K562 (cell line): ENCODE results near the gene C12orf43. TPM values are rescaled to one million over a fixed set of nuclear protein-coding genes. Genes with fewer than 3 reads are reported as not detected.

Experiments
- ATAC-seq: fragments of 200-7000 bp; cut with Tn5 transposase; 3 replicates; pipeline ENCODE4 v1.9.1; 2020; ENCODE audit warnings: moderate library complexity
- BruUV-seq: library from RNA; stranded (reverse); fragments of 400-500 nt; replicated peaks from 2 replicates; lab custom pipeline; 2021; lab: Mats Ljungman, UMichigan
- CTCF ChIA-PET: fragments of 300-600 bp; formaldehyde crosslinking; extraction: SDS; loops from one replicate; lab custom pipeline; 2021; ENCODE audit warnings: low intra/inter-chr PET ratio; lab: Yijun Ruan, JAX
- POLR2A ChIA-PET: fragments of 300-600, 350-650 bp; sonication (Branson Sonifier 250); formaldehyde crosslinking; extraction: SDS; loops from one replicate; lab custom pipeline; 2021; ENCODE audit warnings: antibody characterized with exemption, inconsistent platforms; lab: Yijun Ruan, JAX
- DNase-seq, 4 experiments: peaks; one replicate each; pipeline versions ENCODE4 v3.0.0 to v3.0.0-alpha.2; 2011 to 2018; ENCODE audit warnings: low spot score in 3 of 4, mixed read lengths in 3 of 4; ENCODE audit errors: extremely low read depth in 1 of 4
- FAIRE-seq: peaks from 2 replicates; lab custom pipeline; 2011; peaks lifted over from hg19 to GRCh38; lab: Jason Lieb, UNC
- H2AFZ ChIP-seq: 2 replicates; pipeline ENCODE4 v1.6.0; 2011; ENCODE audit warnings: low read depth, low read length, control low read depth, inconsistent platforms
- H3K27ac ChIP-seq: fragments of 200-600 bp; 3 replicates; pipeline ENCODE4 v1.8.0; 2011; ENCODE audit warnings: low read depth, mild to moderate bottlenecking, control low read depth, inconsistent platforms, low read length, moderate library complexity, mixed read lengths; ENCODE audit errors: extremely low read depth
- H3K27me3 ChIP-seq, 2 experiments: fragments of 300-600 bp in 1 of 2; 2 replicates in 1 of 2; 3 replicates in 1 of 2; pipeline versions ENCODE4 v1.6.0 to v1.8.0; 2011; ENCODE audit warnings: inconsistent platforms in 2 of 2, low read length in 2 of 2, mild to moderate bottlenecking in 1 of 2, mixed read lengths in 1 of 2, moderate library complexity in 1 of 2; ENCODE audit not compliant: control insufficient read depth in 2 of 2, insufficient read depth in 2 of 2
- H3K36me3 ChIP-seq: fragments of 300-600 bp; 3 replicates; pipeline ENCODE4 v1.8.0; 2011; ENCODE audit warnings: mild to moderate bottlenecking, low read length, inconsistent platforms; ENCODE audit not compliant: control insufficient read depth, insufficient read depth
- H3K4me1 ChIP-seq, 2 experiments: fragments of 200-600 bp in 1 of 2; replicated peaks in 1 of 2; 2 replicates in 1 of 2; 3 replicates in 1 of 2; pipeline versions ENCODE4 v1.5.1 to v1.8.0; 2011; ENCODE audit warnings: inconsistent platforms in 2 of 2, low read length in 2 of 2, mild to moderate bottlenecking in 1 of 2, mixed read lengths in 1 of 2, moderate library complexity in 1 of 2; ENCODE audit not compliant: control insufficient read depth in 2 of 2, insufficient read depth in 2 of 2
- H3K4me2 ChIP-seq: 2 replicates; pipeline ENCODE4 v1.6.1; 2011; ENCODE audit warnings: low read length, control low read depth, inconsistent platforms, mixed read lengths; ENCODE audit not compliant: insufficient read depth
- H3K4me3 ChIP-seq: fragments of 200-600 bp; sonication (generic), shearing (Covaris generic); 2 replicates; pipeline ENCODE4 v1.5.1; 2016; ENCODE audit warnings: control low read depth, inconsistent platforms
- H3K79me2 ChIP-seq: fragments of 200-600 bp; 3 replicates; pipeline ENCODE4 v1.8.0; 2011; ENCODE audit warnings: low read length, inconsistent platforms; ENCODE audit not compliant: control insufficient read depth, insufficient read depth
- H3K9ac ChIP-seq, 2 experiments: 2 replicates each; pipeline versions ENCODE4 v1.6.0 to v1.6.1; 2011; ENCODE audit warnings: low read depth in 2 of 2, low read length in 2 of 2, control low read depth in 1 of 2, inconsistent platforms in 1 of 2, mild to moderate bottlenecking in 1 of 2, mixed read lengths in 1 of 2; ENCODE audit not compliant: insufficient read depth in 1 of 2
- H3K9me1 ChIP-seq: one replicate; pipeline ENCODE4 v1.6.0; 2011; ENCODE audit warnings: inconsistent platforms, mild to moderate bottlenecking, low read length, moderate library complexity; ENCODE audit not compliant: control insufficient read depth, insufficient read depth
- H3K9me3 ChIP-seq: replicated peaks from 2 replicates; pipeline ENCODE4 v1.5.1; 2011; ENCODE audit warnings: low read depth, low read length, inconsistent platforms; ENCODE audit not compliant: control insufficient read depth, insufficient read depth
- H4K20me1 ChIP-seq: replicated peaks from 2 replicates; pipeline ENCODE4 v1.6.1; 2011; ENCODE audit warnings: low read length, inconsistent platforms, mixed read lengths; ENCODE audit not compliant: control insufficient read depth, insufficient read depth
- BCL6 ChIP-seq: fragments of 250-450 bp; sonication (Bioruptor Pico); IDR thresholded peaks from 2 replicates; pipeline ENCODE4 v1.4.0; 2020
- HDAC3 ChIP-seq: fragments of 450-650 bp; IDR thresholded peaks from 2 replicates; pipeline ENCODE4 v1.6.1; 2018; ENCODE audit warnings: borderline replicate concordance, mild to moderate bottlenecking, moderate library complexity; ENCODE audit not compliant: partially characterized antibody
- LARP7 ChIP-seq: fragments of 450-650 bp; IDR thresholded peaks from 2 replicates; pipeline ENCODE4 v1.6.1; 2016
- NEUROD1 ChIP-seq: fragments of 150-350 bp; IDR thresholded peaks from 2 replicates; pipeline ENCODE4 v1.6.1; 2014; ENCODE audit warnings: borderline replicate concordance, low read length, low read depth; ENCODE audit not compliant: partially characterized antibody
- PHB2 ChIP-seq: fragments of 450-650 bp; IDR thresholded peaks from 2 replicates; pipeline ENCODE4 v1.6.1; 2017; ENCODE audit warnings: low read depth
- TOE1 ChIP-seq, 2 experiments: fragments of 450-650 bp in 1 of 2; sonication (generic) in 1 of 2; formaldehyde crosslinking in 1 of 2; IDR thresholded peaks; 2 replicates each; pipeline versions ENCODE4 v1.7.1 to v1.8.0; 2016 to 2022; ENCODE audit warnings: borderline replicate concordance in 2 of 2, mild to moderate bottlenecking in 2 of 2, antibody characterized with exemption in 1 of 2, inconsistent platforms in 1 of 2, low read depth in 1 of 2, missing genetic modification reagents in 1 of 2, moderate library complexity in 1 of 2
- WHSC1 ChIP-seq: IDR thresholded peaks from one replicate; pipeline ENCODE4 v1.6.1; 2012; ENCODE audit warnings: low read length, control low read depth, inconsistent platforms
- YBX1 ChIP-seq: fragments of 450-650 bp; IDR thresholded peaks from 2 replicates; pipeline ENCODE4 v1.7.1; 2016; ENCODE audit warnings: mild to moderate bottlenecking
- WGBS: fragments of 100-300 bp; shearing (Covaris generic); methylation state at CpG from one replicate; pipeline ENCODE4 v1.1.6; 2016; ENCODE audit warnings: low coverage, mixed read lengths; ENCODE audit not compliant: insufficient coverage; ENCODE audit errors: missing lambda C conversion rate; 5-methylcytosine and 5-hydroxymethylcytosine counted together
- in situ Hi-C: fragments of 300-500 bp; cut with MboI; formaldehyde crosslinking; loops from 4 replicates; pipeline ENCODE4 v1.15.0; 2018; ENCODE audit warnings: inconsistent platforms, mixed read lengths
- intact Hi-C: fragments of 100-400 bp; cut with micrococcal nuclease; formaldehyde crosslinking; loops from 2 replicates; pipeline ENCODE4 v1.14.2; 2022
- polyA plus RNA-seq, 8 experiments: library from polyadenylated mRNA; depleted of rRNA in 4 of 8; stranded (reverse) in 5 of 8; unstranded in 3 of 8; fragments of >200 nt; fragmentation: Nextera tagmentation in 2 of 8; fragmentation: Illumina TruSeq in 1 of 8; extraction: Ambion mirVana in 2 of 8; extraction: Trizol in 1 of 8; gene quantifications; 2 replicates each; pipeline versions ENCODE4 v1.2.1 to v1.2.3, GENCODE V29; 2011 to 2014; ENCODE audit warnings: inconsistent platforms in 1 of 8, missing spikeins in 1 of 8
- total RNA-seq, 7 experiments: library from RNA; depleted of rRNA in 6 of 7; stranded (reverse); fragments of >200 nt in 6 of 7; fragmentation: Illumina TruSeq in 2 of 7; extraction: Trizol in 2 of 7; gene quantifications; 2 replicates each; pipeline versions ENCODE4 v1.2.1 to v1.2.3, GENCODE V29; 2011 to 2021; ENCODE audit warnings: low replicate concordance in 1 of 7
- TF ChIP-seq, protein P1 (sequence below): fragments of 200-800 bp; sonication (Bioruptor generic); IDR thresholded peaks from 2 replicates; pipeline ENCODE4 v1.6.1; 2016; ENCODE audit warnings: missing genetic modification characterization, missing compliant biosample characterization
- TF ChIP-seq, protein P2 (sequence below): fragments of 250-450 bp; sonication (Bioruptor Pico); IDR thresholded peaks from 2 replicates; pipeline ENCODE4 v1.5.0; 2020; ENCODE audit warnings: mild to moderate bottlenecking

Gene C12orf43
- total and polyA plus RNA-seq, 9 of the 15 experiments (the other 6 are each of a cell fraction or from before 2014, with no cell fraction given), result 4.3 to 22.2 (median 16.8) TPM

DNA sequence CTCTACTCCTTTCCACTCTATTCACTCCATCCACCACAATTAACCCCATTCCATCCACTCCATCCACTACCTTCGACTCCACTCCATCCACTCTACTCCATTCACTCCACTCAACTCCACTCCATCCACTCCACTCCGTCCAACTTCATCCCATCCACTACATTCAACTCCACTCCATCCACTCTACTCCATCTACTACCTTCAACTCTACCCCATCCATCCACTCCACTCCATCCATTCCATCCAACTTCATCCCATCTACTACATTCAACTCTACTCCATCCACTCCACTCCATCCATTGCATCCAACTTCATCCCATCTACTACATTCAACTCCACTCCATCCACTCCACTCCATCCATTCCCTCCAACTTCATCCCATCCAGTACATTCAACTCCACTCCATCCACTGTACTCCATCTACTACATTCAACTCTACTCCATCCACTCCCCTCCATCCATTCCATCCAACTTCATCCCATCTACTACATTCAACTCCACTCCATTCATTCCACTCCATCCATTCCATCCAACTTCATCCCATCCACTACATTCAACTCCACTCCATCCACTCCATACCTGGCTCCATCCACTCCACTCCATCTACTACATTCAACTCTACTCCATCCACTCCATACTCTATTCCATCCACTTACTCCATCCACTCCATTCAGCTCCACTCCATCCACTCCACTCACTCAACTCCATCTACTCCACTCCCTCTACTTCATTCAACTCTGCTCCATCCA, 21.5 kb downstream of the C12orf43 start:
- Histone ChIP-seq H3K9me1 (no peaks in the 10 kb centered on the region), H3K9ac (no peak overlapping the region), H4K20me1 (no peaks in the 10 kb centered on the region; the same call in 1 of the 2 replicates), H3K79me2 (no peaks in the 10 kb centered on the region), H3K4me1 (peaks cover 0 to 12% of the 10 kb centered on the region in 2 experiments; a peak in 2 of 5 replicates), H3K36me3 (no peaks in the 10 kb centered on the region), H2AFZ (no peak overlapping the region), H3K4me3 (no peak overlapping the region), H3K4me2 (no peak overlapping the region), H3K27me3 (peaks cover under 1 to 31% of the 10 kb centered on the region in 2 experiments; a peak in 3 of 5 replicates), H3K27ac (no peak overlapping the region), H3K9me3 (no peaks in the 10 kb centered on the region)
- ChIA-PET CTCF (no interaction called here), POLR2A (no interaction called here)
- FAIRE-seq (no peak), DNase-seq (no peak), ATAC-seq (no peak)
- WGBS, result 4% methylated on average over 2 of the region's 2 CpGs
- TF ChIP-seq LARP7 (no peak), WHSC1 (no peak), HDAC3 (peak; percentile 37), NEUROD1 (peak; percentile 95), TOE1 (IDR thresholded peaks at IDR 0.05; ENCODE audit: borderline replicate concordance) (peak; percentile 41; the same call in 1 of the 2 replicates), TOE1 (CRISPR knock-in tag; IDR thresholded peaks at IDR 0.05; ENCODE audit: borderline replicate concordance, low read depth) (no peak), BCL6 (CRISPR knock-in tag) (no peak), YBX1 (no peak), PHB2 (no peak)
- TF ChIP-seq, protein P1, sequence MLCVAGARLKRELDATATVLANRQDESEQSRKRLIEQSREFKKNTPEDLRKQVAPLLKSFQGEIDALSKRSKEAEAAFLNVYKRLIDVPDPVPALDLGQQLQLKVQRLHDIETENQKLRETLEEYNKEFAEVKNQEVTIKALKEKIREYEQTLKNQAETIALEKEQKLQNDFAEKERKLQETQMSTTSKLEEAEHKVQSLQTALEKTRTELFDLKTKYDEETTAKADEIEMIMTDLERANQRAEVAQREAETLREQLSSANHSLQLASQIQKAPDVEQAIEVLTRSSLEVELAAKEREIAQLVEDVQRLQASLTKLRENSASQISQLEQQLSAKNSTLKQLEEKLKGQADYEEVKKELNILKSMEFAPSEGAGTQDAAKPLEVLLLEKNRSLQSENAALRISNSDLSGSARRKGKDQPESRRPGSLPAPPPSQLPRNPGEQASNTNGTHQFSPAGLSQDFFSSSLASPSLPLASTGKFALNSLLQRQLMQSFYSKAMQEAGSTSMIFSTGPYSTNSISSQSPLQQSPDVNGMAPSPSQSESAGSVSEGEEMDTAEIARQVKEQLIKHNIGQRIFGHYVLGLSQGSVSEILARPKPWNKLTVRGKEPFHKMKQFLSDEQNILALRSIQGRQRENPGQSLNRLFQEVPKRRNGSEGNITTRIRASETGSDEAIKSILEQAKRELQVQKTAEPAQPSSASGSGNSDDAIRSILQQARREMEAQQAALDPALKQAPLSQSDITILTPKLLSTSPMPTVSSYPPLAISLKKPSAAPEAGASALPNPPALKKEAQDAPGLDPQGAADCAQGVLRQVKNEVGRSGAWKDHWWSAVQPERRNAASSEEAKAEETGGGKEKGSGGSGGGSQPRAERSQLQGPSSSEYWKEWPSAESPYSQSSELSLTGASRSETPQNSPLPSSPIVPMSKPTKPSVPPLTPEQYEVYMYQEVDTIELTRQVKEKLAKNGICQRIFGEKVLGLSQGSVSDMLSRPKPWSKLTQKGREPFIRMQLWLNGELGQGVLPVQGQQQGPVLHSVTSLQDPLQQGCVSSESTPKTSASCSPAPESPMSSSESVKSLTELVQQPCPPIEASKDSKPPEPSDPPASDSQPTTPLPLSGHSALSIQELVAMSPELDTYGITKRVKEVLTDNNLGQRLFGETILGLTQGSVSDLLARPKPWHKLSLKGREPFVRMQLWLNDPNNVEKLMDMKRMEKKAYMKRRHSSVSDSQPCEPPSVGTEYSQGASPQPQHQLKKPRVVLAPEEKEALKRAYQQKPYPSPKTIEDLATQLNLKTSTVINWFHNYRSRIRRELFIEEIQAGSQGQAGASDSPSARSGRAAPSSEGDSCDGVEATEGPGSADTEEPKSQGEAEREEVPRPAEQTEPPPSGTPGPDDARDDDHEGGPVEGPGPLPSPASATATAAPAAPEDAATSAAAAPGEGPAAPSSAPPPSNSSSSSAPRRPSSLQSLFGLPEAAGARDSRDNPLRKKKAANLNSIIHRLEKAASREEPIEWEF (CRISPR knock-in tag), result no peak
- TF ChIP-seq, protein P2, sequence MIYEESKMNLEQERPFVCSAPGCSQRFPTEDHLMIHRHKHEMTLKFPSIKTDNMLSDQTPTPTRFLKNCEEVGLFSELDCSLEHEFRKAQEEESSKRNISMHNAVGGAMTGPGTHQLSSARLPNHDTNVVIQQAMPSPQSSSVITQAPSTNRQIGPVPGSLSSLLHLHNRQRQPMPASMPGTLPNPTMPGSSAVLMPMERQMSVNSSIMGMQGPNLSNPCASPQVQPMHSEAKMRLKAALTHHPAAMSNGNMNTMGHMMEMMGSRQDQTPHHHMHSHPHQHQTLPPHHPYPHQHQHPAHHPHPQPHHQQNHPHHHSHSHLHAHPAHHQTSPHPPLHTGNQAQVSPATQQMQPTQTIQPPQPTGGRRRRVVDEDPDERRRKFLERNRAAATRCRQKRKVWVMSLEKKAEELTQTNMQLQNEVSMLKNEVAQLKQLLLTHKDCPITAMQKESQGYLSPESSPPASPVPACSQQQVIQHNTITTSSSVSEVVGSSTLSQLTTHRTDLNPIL (CRISPR knock-in tag), result no peak
- no TSS peak for BruUV-seq
- in situ Hi-C loops, result no loop called here
- intact Hi-C loops, result no loop called here
